SU-DHL-6 (cell line): Measurements from ENCODE around the gene GMFB.

Source experiments
- EZH2phosphoT487 ChIP-seq: fragments of 200-600 bp; sonication (generic), shearing (Covaris generic); conservative IDR thresholded peaks from 2 replicates; pipeline ENCODE4 v1.6.1; 2018; ENCODE audit warnings: mild to moderate bottlenecking, antibody characterized with exemption, low read length, moderate library complexity, mixed read lengths
- TF ChIP-seq, protein P1 (sequence below): fragments of 200-600 bp; sonication (generic); IDR thresholded peaks from one replicate; pipeline ENCODE4 v1.5.1; 2017; ENCODE audit warnings: antibody characterized with exemption, mild to moderate bottlenecking, low read length, moderate library complexity; ENCODE audit not compliant: insufficient read depth, poor library complexity, severe bottlenecking

GRCh38 chr14:54532111-54533012, 43.6 kb upstream of the GMFB start:
- TF ChIP-seq, protein P1, sequence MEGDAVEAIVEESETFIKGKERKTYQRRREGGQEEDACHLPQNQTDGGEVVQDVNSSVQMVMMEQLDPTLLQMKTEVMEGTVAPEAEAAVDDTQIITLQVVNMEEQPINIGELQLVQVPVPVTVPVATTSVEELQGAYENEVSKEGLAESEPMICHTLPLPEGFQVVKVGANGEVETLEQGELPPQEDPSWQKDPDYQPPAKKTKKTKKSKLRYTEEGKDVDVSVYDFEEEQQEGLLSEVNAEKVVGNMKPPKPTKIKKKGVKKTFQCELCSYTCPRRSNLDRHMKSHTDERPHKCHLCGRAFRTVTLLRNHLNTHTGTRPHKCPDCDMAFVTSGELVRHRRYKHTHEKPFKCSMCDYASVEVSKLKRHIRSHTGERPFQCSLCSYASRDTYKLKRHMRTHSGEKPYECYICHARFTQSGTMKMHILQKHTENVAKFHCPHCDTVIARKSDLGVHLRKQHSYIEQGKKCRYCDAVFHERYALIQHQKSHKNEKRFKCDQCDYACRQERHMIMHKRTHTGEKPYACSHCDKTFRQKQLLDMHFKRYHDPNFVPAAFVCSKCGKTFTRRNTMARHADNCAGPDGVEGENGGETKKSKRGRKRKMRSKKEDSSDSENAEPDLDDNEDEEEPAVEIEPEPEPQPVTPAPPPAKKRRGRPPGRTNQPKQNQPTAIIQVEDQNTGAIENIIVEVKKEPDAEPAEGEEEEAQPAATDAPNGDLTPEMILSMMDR: no peak
- TF ChIP-seq EZH2phosphoT487: no peak
